K562 (cell line): ENCODE data around the gene SFXN2. TPM values are rescaled to one million over a fixed set of nuclear protein-coding genes. Genes with fewer than 3 reads are reported as not detected.
A peak's percentile ranks its signal among the peaks of the same experiment; 100 is the strongest.

Experiments used
- ARID1B ChIP-seq: fragments of 450-650 bp; IDR thresholded peaks from 2 replicates; pipeline ENCODE4 v1.6.1; 2016; ENCODE audit warnings: antibody characterized with exemption, mild to moderate bottlenecking, inconsistent platforms
- ATF7 ChIP-seq: fragments of 450-650 bp; IDR thresholded peaks from 2 replicates; pipeline ENCODE4 v1.7.1; 2014; ENCODE audit warnings: mild to moderate bottlenecking, moderate library complexity
- DMBX1 ChIP-seq: fragments of 250-450 bp; sonication (Bioruptor Pico); IDR thresholded peaks from 2 replicates; pipeline ENCODE4 v1.8.0; 2022; ENCODE audit warnings: inconsistent platforms, mild to moderate bottlenecking, moderate library complexity, borderline replicate concordance
- FOS ChIP-seq: IDR thresholded peaks from 3 replicates; pipeline ENCODE4 v1.6.1; 2011; ENCODE audit not compliant: insufficient read length; ENCODE audit errors: extremely low read depth
- FOSL1 ChIP-seq: fragments of 200-800 bp; sonication (Bioruptor generic); conservative IDR thresholded peaks from 2 replicates; pipeline ENCODE4 v1.6.1; 2016; ENCODE audit warnings: missing genetic modification characterization, missing compliant biosample characterization
- GABPB2 ChIP-seq: fragments of 250-450 bp; sonication (Bioruptor Pico); conservative IDR thresholded peaks from 2 replicates; pipeline ENCODE4 v1.5.1; 2021; ENCODE audit warnings: mild to moderate bottlenecking
- HDAC1 ChIP-seq, 2 experiments: fragments of 450-650 bp; IDR thresholded peaks; 2 replicates each; pipeline ENCODE4 v1.6.1; 2016 to 2017; ENCODE audit warnings: inconsistent platforms in 1 of 2, mild to moderate bottlenecking in 1 of 2, moderate library complexity in 1 of 2
- HMBOX1 ChIP-seq: sonication (generic); IDR thresholded peaks from 2 replicates; pipeline ENCODE4 v1.6.1; 2016
- KDM1A ChIP-seq, 2 experiments: fragments of 450-650 bp; IDR thresholded peaks; 2 replicates each; pipeline ENCODE4 v1.6.1; 2016; ENCODE audit warnings: mild to moderate bottlenecking in 2 of 2
- KLF1 ChIP-seq: fragments of 450-650 bp; IDR thresholded peaks from 2 replicates; pipeline ENCODE4 v1.6.1; 2016; ENCODE audit warnings: missing genetic modification characterization, missing compliant biosample characterization
- MEIS2 ChIP-seq: fragments of 450-650 bp; IDR thresholded peaks from 2 replicates; pipeline ENCODE4 v1.6.1; 2014; ENCODE audit warnings: mild to moderate bottlenecking; ENCODE audit not compliant: partially characterized antibody
- NCOR1 ChIP-seq: fragments of 450-650 bp; IDR thresholded peaks from 2 replicates; pipeline ENCODE4 v1.6.1; 2016; ENCODE audit warnings: mild to moderate bottlenecking, moderate library complexity
- NFE2L1 ChIP-seq: fragments of 450-650 bp; IDR thresholded peaks from 2 replicates; pipeline ENCODE4 v1.6.1; 2016; ENCODE audit warnings: missing genetic modification characterization, low read depth, mild to moderate bottlenecking, missing compliant biosample characterization, moderate library complexity, borderline replicate concordance
- NRF1 ChIP-seq, 2 experiments: fragments of 450-650 bp; IDR thresholded peaks in 1 of 2; conservative IDR thresholded peaks in 1 of 2; 2 replicates each; pipeline ENCODE4 v1.6.1; 2014; ENCODE audit warnings: mild to moderate bottlenecking in 2 of 2
- PBX2 ChIP-seq, 2 experiments: IDR thresholded peaks in 1 of 2; conservative IDR thresholded peaks in 1 of 2; 2 replicates each; pipeline ENCODE4 v1.6.1; 2016; ENCODE audit warnings: low read depth in 2 of 2, mild to moderate bottlenecking in 1 of 2, missing compliant biosample characterization in 1 of 2, missing genetic modification characterization in 1 of 2, moderate library complexity in 1 of 2
- SMAD1 ChIP-seq: fragments of 150-350 bp; IDR thresholded peaks from 2 replicates; pipeline ENCODE4 v1.6.1; 2014; ENCODE audit warnings: low read length, low read depth; ENCODE audit not compliant: partially characterized antibody
- SMAD4 ChIP-seq: fragments of 250-450 bp; sonication (Bioruptor Pico); conservative IDR thresholded peaks from 2 replicates; pipeline ENCODE4 v1.8.0; 2021; ENCODE audit warnings: inconsistent platforms, mild to moderate bottlenecking, moderate library complexity
- SUPT5H ChIP-seq: fragments of 450-650 bp; IDR thresholded peaks from 2 replicates; pipeline ENCODE4 v1.6.1; 2016
- TCF3 ChIP-seq: sonication (generic); formaldehyde crosslinking; IDR thresholded peaks from 2 replicates; pipeline ENCODE4 v1.4.0; 2020; ENCODE audit warnings: mild to moderate bottlenecking, missing genetic modification reagents
- TEAD4 ChIP-seq, 2 experiments: sonication (generic) in 1 of 2; formaldehyde crosslinking in 1 of 2; IDR thresholded peaks; 2 replicates each; pipeline versions ENCODE4 v1.6.1 to v1.8.0; 2012 to 2022; ENCODE audit warnings: borderline replicate concordance in 1 of 2, inconsistent platforms in 1 of 2, low read length in 1 of 2, mild to moderate bottlenecking in 1 of 2, missing genetic modification reagents in 1 of 2
- U2AF1 ChIP-seq: fragments of 200-400 bp; formaldehyde crosslinking; optimal IDR thresholded peaks from 2 replicates; pipeline ENCODE3; 2017; ENCODE audit warnings: mild to moderate bottlenecking, low read depth, low read length, moderate library complexity
- ZNF384 ChIP-seq: IDR thresholded peaks from 2 replicates; pipeline ENCODE4 v1.6.1; 2012; ENCODE audit warnings: low read depth, low read length, improper control_type of control experiment
- ZNF395 ChIP-seq: fragments of 200-800 bp; sonication (Bioruptor generic); IDR thresholded peaks from 2 replicates; pipeline ENCODE4 v1.6.1; 2017; ENCODE audit warnings: missing genetic modification characterization, missing compliant biosample characterization
- ZNF589 ChIP-seq: fragments of 200-800 bp; sonication (Bioruptor generic); IDR thresholded peaks from 2 replicates; pipeline ENCODE4 v1.6.1; 2016; ENCODE audit warnings: low read depth, missing genetic modification characterization, missing compliant biosample characterization
- polyA plus RNA-seq, 8 experiments: library from polyadenylated mRNA; depleted of rRNA in 4 of 8; stranded (reverse) in 5 of 8; unstranded in 3 of 8; fragments of >200 nt; fragmentation: Nextera tagmentation in 2 of 8; fragmentation: Illumina TruSeq in 1 of 8; extraction: Ambion mirVana in 2 of 8; extraction: Trizol in 1 of 8; gene quantifications; 2 replicates each; pipeline versions ENCODE4 v1.2.1 to v1.2.3, GENCODE V29; 2011 to 2014; ENCODE audit warnings: inconsistent platforms in 1 of 8, missing spikeins in 1 of 8
- total RNA-seq, 7 experiments: library from RNA; depleted of rRNA in 6 of 7; stranded (reverse); fragments of >200 nt in 6 of 7; fragmentation: Illumina TruSeq in 2 of 7; extraction: Trizol in 2 of 7; gene quantifications; 2 replicates each; pipeline versions ENCODE4 v1.2.1 to v1.2.3, GENCODE V29; 2011 to 2021; ENCODE audit warnings: low replicate concordance in 1 of 7

The SFXN2 gene
- total and polyA plus RNA-seq, 9 of the 15 experiments (the other 6 are each of a cell fraction or from before 2014, with no cell fraction given), result 7.3 to 23.8 (median 15.7) TPM

GRCh38 chr10:102763037-102763607 is 48.7 kb downstream of the SFXN2 start (continued):
- TF ChIP-seq PBX2 (CRISPR knock-in tag; IDR thresholded peaks at IDR 0.05; ENCODE audit: low read depth) (no peak), PBX2 (tag; conservative IDR thresholded peaks at IDR 0.05; ENCODE audit: low read depth) (0 out of 2 replicates have a peak, but pooled peaks have one; percentile 9), MEIS2 (peak; percentile 13), KDM1A (IDR thresholded peaks at IDR 0.05) (peak; percentile 62 to 65; a peak in 2 of 4 replicates), GABPB2 (CRISPR knock-in tag) (no peak), SMAD1 (no peak), ARID1B (peak; percentile 93), TCF3 (CRISPR knock-in tag) (peak; percentile 84), ZNF384 (peak; percentile 95), FOSL1 (tag) (peak; percentile 54; the same call in 1 of the 2 replicates), TEAD4 (IDR thresholded peaks at IDR 0.05; ENCODE audit: low read length) (peak; percentile 84), TEAD4 (CRISPR knock-in tag; IDR thresholded peaks at IDR 0.05; ENCODE audit: borderline replicate concordance) (no peak), NRF1 (conservative IDR thresholded peaks at IDR 0.05 in 1 of 2, IDR thresholded peaks at IDR 0.05 in 1 of 2) (peak in 1 of 2 experiments; percentile 36; a peak in 2 of 4 replicates), SMAD4 (peak; percentile 97), ATF7 (peak; percentile 60), HMBOX1 (peak; percentile 76), ZNF589 (CRISPR knock-in tag) (peak; percentile 39; the same call in 1 of the 2 replicates), FOS (no peak), DMBX1 (CRISPR knock-in tag) (peak; percentile 24; the same call in 1 of the 2 replicates), NFE2L1 (tag) (no peak), KLF1 (tag) (no peak), SUPT5H (no peak), U2AF1 (no peak), NCOR1 (peak; percentile 89), HDAC1 (IDR thresholded peaks at IDR 0.05) (peak in 1 of 2 experiments; percentile 62; a peak in 1 of 4 replicates), ZNF395 (0 out of 2 replicates have a peak, but pooled peaks have one; percentile 34)
